Right atrium auricular region (tissue), 2 donors: Measurements from ENCODE around the gene DGKZ. TPM values are rescaled to one million over a fixed set of nuclear protein-coding genes. Genes with fewer than 3 reads are reported as not detected.
A peak's percentile ranks its signal among the peaks of the same experiment; 100 is the strongest.

ENCODE experiments used
- DNase-seq: peaks from one replicate; pipeline ENCODE4 v3.0.0-alpha.2; 2019; ENCODE audit warnings: low spot score
- H3K27ac ChIP-seq, 2 donors: fragments of 200-600 bp; sonication (generic); 1 replicate in 1 of 2; 2 replicates in 1 of 2; pipeline ENCODE4 v1.5.1; 2016 to 2019
- H3K27me3 ChIP-seq, 2 donors: fragments of 200-600 bp; sonication (generic); one replicate each; pipeline versions ENCODE4 v1.5.1 to v1.6.0; 2017 to 2019
- H3K36me3 ChIP-seq: fragments of 200-600 bp; sonication (generic); one replicate; pipeline ENCODE4 v1.5.1; 2016
- H3K4me1 ChIP-seq, 2 donors: fragments of 200-600 bp; sonication (generic); one replicate each; pipeline versions ENCODE4 v1.5.1 to v1.6.0; 2017 to 2019
- H3K4me3 ChIP-seq, 2 donors: fragments of 200-600 bp; sonication (generic); 1 replicate in 1 of 2; 2 replicates in 1 of 2; pipeline ENCODE4 v1.5.1; 2017 to 2019; ENCODE audit warnings: mild to moderate bottlenecking in 1 of 2, moderate library complexity in 1 of 2
- H3K9me3 ChIP-seq, 2 donors: fragments of 200-600 bp; sonication (generic); one replicate each; pipeline ENCODE4 v1.5.1; 2019
- total RNA-seq, 2 donors: library from RNA; depleted of rRNA; stranded (reverse); fragments of >200 nt; gene quantifications; one replicate each; pipeline ENCODE4 v1.1.0, GENCODE V29; 2016
- TF ChIP-seq, protein P1 (sequence below), 2 donors: fragments of 200-600 bp; sonication (generic); IDR thresholded peaks; one replicate each; pipeline ENCODE4 v1.5.1; 2019; ENCODE audit warnings: antibody characterized with exemption in 2 of 2

DGKZ gene
- total RNA-seq, 2 donors from 2014 or later: 91.7 to 116 TPM

DNA sequence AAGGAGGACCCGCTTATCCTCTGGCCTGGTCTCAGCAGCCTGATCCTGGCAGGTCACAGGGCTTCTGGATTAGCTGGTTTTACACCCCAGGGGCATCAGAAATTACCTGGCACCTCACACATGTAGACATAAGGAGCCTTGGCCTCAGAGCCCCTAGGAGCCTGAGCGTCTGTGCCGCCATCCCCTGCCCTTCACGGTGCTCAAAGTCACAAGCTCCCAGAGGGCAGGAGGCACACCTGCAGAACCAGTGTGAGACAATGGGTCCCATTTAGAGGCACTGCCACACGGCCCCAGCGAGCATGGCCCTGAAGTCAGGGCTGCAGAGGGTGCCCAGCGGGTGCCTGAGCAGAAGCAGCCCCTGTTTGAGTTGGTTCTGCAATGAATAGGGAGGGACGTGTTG is 3.9 kb downstream of the DGKZ start:
- Histone ChIP-seq H3K27ac (peak overlapping the region; percentile 77 to 80), H3K4me1 (peaks cover 0 to 74% of the 10 kb centered on the region in 2 donors)

DNA sequence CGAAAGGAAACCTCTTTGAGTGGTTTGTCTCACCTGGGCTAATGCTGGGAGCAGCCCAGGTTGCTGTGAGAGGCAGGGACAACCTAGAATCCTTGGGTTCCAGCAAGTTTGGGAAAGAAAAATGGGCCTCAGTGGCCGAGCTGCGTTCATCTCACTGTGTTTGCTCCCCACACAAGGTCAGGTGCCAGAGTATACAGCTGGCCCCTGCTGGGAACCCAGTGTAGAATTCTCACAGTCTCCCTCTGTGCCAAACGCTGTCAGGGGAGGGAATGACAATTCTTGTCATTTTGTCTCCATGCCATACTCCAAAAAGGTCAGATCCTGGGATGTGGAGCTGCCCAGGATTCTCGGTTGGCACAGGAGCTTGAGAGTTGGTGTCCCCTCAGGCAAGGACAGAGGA is 4.3 kb downstream of the DGKZ start:
- no peaks in the 10 kb centered on the region for H3K9me3 ChIP-seq
- no peak overlapping the region for H3K4me3 ChIP-seq
- TF ChIP-seq, protein P1, sequence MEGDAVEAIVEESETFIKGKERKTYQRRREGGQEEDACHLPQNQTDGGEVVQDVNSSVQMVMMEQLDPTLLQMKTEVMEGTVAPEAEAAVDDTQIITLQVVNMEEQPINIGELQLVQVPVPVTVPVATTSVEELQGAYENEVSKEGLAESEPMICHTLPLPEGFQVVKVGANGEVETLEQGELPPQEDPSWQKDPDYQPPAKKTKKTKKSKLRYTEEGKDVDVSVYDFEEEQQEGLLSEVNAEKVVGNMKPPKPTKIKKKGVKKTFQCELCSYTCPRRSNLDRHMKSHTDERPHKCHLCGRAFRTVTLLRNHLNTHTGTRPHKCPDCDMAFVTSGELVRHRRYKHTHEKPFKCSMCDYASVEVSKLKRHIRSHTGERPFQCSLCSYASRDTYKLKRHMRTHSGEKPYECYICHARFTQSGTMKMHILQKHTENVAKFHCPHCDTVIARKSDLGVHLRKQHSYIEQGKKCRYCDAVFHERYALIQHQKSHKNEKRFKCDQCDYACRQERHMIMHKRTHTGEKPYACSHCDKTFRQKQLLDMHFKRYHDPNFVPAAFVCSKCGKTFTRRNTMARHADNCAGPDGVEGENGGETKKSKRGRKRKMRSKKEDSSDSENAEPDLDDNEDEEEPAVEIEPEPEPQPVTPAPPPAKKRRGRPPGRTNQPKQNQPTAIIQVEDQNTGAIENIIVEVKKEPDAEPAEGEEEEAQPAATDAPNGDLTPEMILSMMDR (IDR thresholded peaks at IDR 0.05): no peak
- DNase-seq: no peak
- no peaks in the 10 kb centered on the region for H3K36me3 ChIP-seq
- peak overlapping the region; percentile 77 to 80 for H3K27ac ChIP-seq
- no peaks in the 10 kb centered on the region for H3K27me3 ChIP-seq
- H3K4me1 ChIP-seq: peaks cover 0 to 69% of the 10 kb centered on the region in 2 donors

More for the DNA sequence above, 3.9 kb downstream of the DGKZ start:
- TF ChIP-seq, protein P1 (IDR thresholded peaks at IDR 0.05): no peak
- Histone ChIP-seq H3K27me3 (no peaks in the 10 kb centered on the region), H3K4me3 (no peak overlapping the region), H3K9me3 (no peaks in the 10 kb centered on the region), H3K36me3 (no peaks in the 10 kb centered on the region)
- DNase-seq: no peak

DNA sequence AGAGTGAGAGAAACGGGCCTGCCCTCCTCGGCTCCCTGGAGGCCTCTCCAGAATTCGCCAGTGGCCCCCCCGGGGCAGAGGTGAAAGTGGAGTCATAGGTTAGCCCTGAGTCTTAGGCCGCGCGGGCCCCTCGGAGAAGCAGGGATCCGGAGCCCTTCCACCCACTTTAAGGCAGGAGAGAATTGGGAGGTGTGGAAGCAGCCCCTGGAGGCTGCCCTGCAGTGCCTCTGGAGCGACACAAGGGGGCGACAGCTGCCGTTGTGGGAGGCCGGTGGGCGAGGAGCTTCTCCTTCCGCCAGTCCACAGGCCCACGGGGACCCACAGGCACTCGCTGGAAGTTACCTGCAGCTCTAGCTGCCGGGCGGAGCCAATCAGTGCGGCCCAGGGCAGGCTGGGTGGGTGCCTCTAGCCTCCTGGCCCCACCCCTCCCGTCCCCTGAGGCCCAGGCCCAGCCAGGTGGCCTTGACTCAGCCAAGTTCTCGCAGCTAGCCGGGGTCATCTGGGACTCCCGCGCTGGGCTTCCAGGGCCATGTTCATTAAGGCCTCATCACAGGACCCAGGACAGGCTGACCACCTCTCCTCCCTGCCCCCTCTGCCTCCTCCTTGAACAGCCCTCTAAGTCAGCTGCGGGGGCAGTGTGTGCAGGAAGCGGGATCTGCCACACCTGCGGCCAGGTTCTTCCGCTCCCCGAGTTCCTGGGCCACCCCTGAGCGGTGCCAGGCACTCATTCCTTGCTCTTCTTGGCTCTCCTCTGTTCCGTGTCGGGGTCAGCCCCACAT is 5.0 kb downstream of the DGKZ start:
- H3K27me3 ChIP-seq: no peaks in the 10 kb centered on the region
- H3K36me3 ChIP-seq: no peaks in the 10 kb centered on the region
- peak overlapping the region; percentile 77 to 80 for H3K27ac ChIP-seq
- DNase-seq: no peak
- H3K4me1 ChIP-seq: peaks cover 0 to 68% of the 10 kb centered on the region in 2 donors
- TF ChIP-seq, protein P1 (IDR thresholded peaks at IDR 0.05): peak; percentile 92 to 97
- H3K9me3 ChIP-seq: no peaks in the 10 kb centered on the region
- peak overlapping the region in 1 of 2 donors; percentile 3 for H3K4me3 ChIP-seq

DNA sequence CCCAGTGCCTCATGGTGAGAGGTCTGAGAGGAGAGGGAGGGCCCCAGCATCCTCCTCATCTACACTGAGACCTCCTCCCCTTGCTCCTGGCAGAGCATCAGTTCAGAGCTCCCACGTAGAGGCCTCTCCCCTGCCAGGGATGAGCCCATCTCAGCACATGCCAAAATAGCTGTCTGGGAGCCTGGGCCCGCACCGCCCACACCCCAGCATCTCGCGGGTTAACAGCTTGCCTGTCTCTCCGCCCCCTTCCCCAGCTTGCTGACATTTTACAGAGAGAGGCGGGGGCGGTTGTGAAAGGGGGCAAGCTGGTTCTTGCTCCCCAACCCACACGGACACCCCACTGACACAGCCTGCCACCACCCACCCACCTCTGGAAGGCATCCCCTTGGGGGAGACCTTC is 6.4 kb downstream of the DGKZ start:
- TF ChIP-seq, protein P1 (IDR thresholded peaks at IDR 0.05): no peak
- no peaks in the 10 kb centered on the region for H3K27me3 ChIP-seq
- H3K4me3 ChIP-seq: no peak overlapping the region
- no peak for DNase-seq
- no peaks in the 10 kb centered on the region for H3K9me3 ChIP-seq
- peak overlapping the region; percentile 77 to 80 for H3K27ac ChIP-seq
- H3K36me3 ChIP-seq: no peaks in the 10 kb centered on the region
- peaks cover 0 to 68% of the 10 kb centered on the region in 2 donors for H3K4me1 ChIP-seq

DNA sequence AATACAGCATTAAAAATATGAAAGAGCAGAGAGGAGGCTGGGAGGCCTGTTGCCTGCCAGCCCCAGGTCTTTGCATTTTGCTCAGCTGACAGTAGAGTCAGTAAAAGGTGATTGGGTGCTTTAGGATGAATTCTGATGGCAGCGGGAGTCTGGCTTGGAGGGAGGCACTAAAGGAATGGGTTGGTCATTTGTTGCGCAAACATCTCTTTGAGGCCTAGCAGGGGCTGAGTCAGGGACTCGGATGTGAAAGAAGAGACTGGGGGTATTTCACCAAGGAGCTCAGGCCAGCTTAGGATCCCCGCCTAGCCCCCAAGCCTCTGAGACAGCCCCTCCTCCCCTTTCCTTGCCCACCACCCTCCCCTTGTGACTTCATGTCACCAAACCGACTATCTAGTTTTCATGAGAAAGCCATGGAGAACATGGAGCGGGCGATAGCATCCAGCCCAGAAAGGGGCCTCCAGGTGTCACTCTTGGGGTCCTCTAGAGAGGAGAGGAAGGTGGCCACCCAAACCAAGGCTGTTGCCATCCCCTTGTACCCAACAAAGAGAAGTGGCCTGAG is 9.7 kb downstream of the DGKZ start:
- Histone ChIP-seq H3K27me3 (no peaks in the 10 kb centered on the region), H3K9me3 (no peaks in the 10 kb centered on the region), H3K4me3 (no peak overlapping the region), H3K4me1 (peaks cover 0 to 52% of the 10 kb centered on the region in 2 donors), H3K27ac (no peak overlapping the region), H3K36me3 (no peaks in the 10 kb centered on the region)
- TF ChIP-seq, protein P1 (IDR thresholded peaks at IDR 0.05): no peak
- no peak for DNase-seq
